GM18517 (cell line): ENCODE results near the gene CWC22.
"Not testable (repeated sequence)": the region's sequence is repeated elsewhere in the genome, so short reads cannot be mapped to it uniquely, and the experiment has no call there.

Experiments used
- ATAC-seq: cut with Tn5 transposase; IDR thresholded peaks from one replicate; pipeline ENCODE4 v1.9.1; 2021; ENCODE audit warnings: mild to moderate bottlenecking, moderate library complexity; ENCODE audit not compliant: unreplicated experiment

Gene CWC22

DNA sequence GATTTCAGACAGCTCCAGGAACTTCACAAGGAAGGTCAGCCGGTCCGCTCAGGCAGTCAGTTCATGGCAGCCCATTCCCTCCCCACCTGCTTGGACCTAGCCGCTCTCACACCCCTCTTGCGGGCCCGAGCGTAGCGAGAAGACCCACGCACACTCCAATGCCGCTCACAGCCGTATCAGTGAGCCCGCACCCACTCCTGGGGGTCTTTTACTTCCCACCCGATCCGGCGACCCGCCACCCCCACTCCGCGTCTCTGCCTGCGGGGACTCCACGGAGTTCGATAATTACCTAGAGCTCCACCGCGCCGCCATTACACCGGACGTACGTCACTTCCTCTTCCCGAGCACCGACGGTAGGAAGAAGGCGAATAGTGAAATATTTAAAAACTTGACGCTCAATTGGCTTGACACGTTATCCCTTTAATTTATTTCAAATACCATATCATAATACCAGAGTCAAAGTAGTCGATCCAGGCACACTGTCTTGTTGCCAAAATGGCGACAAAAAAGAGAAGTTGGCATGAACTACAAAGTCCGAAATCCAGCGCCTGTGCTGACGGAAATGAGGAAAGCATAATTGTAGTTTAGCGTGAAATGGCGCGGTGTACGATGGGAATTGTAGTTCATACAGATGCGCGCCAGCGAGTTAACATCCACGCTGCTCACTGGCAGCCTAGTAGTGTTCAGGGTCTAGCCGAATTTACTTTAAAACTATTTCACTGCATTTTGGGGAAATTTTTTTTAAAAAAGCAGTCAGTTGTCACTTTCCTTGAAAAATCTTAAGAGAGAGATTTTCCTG, at the start of gene CWC22:
TSS of gene CWC22 (minus strand) at position 517 of the 799 bp plus-strand sequence. CDS start 13,956 bp downstream, outside the sequence.
- peak; percentile 97 for ATAC-seq

DNA sequence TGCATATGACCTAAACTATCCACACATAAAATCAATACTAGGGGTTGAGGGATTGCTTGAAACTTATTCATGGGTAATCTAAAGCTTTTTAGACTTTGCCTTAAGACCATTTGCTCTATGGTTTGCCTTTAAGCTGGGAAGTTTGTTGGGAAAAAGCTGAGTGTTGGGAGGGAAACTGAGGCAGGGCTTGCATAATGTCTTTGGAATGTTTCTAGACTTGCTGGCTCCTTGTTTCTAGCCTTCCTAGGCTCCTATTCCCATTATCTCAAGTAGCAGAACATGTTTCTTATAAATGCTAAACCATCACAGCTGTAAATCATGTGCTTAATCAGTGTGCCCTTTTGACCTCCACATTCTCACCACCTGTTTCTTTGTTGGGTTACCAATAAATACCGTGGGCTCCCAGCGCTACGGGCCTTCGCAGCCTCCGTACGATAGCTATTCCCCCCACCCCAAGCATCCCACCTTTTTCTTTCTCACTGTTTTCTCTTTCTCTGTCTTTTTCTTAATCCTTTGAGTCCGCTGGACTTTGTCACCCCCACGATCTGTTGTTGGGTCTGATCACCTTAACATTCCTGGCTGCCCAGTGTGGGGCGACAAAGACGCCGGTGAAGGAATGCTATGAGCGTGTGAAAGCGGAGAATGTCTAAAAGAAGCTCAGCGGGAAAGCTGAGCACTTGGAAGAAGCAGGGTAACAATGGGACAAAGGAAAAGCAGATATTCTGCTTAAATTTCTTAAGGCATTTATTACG, 49.4 kb upstream of the CWC22 start:
- ATAC-seq = no peak

DNA sequence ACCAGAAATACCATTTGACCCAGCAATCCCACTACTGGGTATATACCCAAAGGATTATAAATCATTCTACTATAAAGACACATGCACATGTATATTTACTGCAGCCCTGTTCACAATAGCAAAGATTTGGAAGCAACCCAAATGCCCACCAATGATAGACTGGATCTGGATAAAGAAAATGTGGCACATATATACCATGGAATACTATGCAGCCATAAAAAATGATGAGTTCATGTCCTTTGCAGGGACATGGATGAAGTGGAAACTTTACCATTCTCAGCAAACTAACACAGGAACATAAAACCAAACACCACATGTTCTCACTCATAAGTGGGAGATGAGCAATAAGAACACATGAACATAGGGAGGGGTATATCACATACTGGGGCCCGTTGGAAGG, 47.5 kb upstream of the CWC22 start:
- not testable (repeated sequence) for ATAC-seq

DNA sequence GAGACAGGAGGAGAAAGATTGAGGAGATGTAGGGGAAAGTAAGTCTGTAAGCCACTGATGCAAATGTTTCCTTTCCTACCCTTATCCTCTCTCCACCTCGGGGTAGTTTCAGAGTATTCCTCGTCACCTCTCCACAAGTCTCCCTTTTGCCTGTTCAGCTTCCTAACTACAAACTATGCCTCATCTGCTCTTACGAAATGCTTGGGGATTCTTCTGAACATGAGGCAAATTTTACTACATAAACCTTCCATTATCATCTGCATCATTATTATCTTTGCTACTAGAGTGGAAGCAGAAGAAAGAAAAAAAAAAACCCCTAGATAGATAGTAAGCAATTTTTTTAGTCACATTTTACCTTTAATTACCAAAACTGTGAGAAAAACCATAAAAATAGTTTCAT, 43.1 kb upstream of the CWC22 start:
- no peak for ATAC-seq

DNA sequence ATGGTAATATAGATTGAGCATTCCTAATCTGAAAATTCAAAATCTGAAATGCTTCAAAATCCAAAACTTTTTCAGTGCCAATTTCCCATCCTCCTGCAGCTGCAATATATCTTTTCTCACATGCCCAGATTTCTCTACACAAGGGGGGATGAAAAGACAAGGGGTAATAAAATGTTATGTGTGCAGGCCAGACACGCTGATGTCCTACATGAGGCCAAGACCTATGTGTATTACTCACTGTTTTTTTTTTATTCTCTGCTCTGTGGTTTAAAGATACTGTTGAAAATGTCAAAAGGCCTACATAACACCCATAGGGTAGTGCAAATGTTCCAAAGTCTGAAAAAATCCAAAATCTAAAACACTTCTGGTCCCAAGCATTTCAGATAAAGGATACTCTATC, 41.2 kb upstream of the CWC22 start:
- ATAC-seq = no peak

- ATAC-seq = no peak
These were observed 39.7 kb upstream of the CWC22 start for GRCh38 chr2:180046776-180047175.

DNA sequence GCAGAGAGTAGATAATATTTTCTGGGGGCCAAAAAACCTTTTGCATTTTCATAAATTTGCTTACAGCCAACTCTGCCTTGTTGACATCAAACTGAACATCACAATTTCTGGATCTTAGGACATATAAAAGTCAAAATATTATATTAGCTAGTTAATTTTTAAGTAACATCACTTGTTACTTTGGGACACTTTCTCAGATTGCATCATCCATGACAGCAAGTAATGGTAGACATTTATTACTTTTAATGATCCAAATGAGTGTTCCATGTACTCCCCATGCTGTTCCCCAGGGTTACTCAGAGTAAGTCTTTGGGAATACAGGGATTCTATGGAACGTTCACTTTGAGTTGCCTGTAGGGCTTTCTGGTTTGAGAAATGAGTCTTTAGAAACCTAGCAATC, 39.1 kb upstream of the CWC22 start:
- ATAC-seq = no peak

GRCh38 chr2:180040146-180040925, 33.2 kb upstream of the CWC22 start:
- no peak for ATAC-seq

DNA sequence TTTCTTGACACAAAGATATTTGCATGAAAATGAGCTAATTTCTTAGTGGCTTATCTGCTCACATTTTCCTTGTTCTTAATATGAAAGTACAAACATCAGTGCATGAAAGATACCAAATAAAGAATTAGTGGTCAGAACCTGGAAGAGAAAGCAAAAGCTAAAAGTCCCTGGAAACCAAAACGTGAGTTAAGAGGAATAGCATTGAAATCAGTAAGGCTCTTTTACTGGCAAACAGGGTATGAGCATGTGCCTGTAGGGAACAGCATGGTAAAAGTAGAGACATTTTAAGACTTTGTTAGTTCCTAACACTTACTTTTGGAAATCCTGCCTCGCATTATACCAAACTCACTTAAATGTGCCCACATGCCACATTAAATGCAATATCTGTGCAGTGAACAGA, 31.9 kb upstream of the CWC22 start:
- no peak for ATAC-seq

- ATAC-seq = no peak
These were observed 27.1 kb upstream of the CWC22 start for GRCh38 chr2:180033993-180034894.

- ATAC-seq = no peak
These were observed 22.5 kb upstream of the CWC22 start for GRCh38 chr2:180029575-180029974.

GRCh38 chr2:180021850-180022249, 14.8 kb upstream of the CWC22 start:
- ATAC-seq = no peak

- ATAC-seq = no peak
These were observed 10.7 kb upstream of the CWC22 start for GRCh38 chr2:180017784-180018183.

GRCh38 chr2:180016937-180017336, 9.8 kb upstream of the CWC22 start:
- no peak for ATAC-seq

DNA sequence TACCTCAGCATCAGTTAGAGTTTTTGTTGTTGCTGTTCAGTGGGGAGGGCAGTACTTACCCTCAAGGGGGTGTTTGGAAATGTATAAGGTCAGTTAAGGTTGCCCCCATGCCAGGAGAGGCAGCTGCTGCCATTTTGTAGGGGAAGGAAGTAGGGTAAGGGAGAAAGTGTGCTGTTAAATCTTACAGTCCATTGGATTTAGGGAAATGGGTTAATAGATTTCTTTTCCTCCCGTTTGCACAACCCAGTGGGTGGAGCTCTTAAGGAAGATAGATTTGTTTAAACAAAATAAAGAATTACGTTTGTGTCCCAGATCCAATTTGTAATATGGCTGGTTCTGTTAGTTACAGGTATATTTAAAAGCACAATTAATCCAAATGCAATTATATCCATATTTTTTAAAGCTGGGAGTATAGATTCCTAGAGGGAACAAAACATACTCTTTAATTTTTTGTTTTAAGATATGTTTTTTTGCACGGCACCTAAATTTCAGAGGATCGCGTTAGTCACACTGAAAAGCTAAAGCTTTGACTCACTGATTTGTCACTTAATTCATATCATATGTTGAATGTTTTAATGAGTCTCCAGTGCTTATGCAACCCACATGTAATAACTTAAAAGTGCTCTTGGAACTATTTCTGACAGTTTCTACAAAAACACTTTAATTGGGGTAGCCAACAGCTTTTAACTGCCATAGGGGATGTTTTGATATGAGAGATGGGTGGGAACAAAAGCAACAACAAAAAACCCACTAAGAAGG, 9.0 kb upstream of the CWC22 start:
- ATAC-seq = no peak

GRCh38 chr2:180012523-180012922, 5.4 kb upstream of the CWC22 start:
- no peak for ATAC-seq

GRCh38 chr2:180010701-180011100, 3.6 kb upstream of the CWC22 start:
- no peak for ATAC-seq

DNA sequence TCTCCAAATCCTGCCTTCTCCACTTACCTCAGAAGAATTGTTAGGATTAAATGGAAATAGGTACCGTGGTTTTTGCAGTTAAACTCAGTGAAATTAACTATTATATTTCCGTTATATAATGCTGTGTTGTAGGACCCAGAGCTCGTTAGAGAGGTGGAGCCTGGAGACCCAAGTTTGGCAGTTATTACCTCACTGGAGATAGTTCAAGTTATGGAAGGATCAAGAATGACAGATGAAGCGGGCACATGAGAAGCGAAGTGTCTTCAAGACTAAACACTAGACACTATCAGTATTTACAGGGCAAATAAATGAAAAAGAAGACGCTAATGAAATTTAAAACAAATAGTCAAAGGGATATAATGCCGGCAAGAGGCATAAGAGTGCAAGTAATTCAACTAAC, 866 bp downstream of the CWC22 start:
- no peak for ATAC-seq

GRCh38 chr2:180005465-180005864, 1.6 kb downstream of the CWC22 start:
- ATAC-seq = not testable (repeated sequence)

DNA sequence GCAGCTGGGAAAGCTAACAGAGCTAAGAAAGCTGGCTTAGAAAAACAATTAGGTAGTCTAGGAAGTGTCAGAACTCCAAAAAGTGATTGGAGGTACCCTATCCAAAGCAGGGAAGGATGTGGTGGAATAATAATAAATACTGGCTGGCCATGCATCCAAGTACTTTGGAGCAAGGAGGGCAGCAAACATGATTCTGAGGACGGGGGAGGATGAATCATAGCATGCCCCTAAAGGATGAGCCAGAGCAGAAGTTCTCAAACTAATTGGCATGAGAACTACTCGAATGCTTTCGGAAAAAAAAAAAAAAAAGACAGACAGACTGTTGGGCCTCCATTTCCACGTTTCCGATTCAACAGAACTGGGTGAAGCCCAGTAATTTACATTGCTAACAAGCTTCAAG, 2.4 kb downstream of the CWC22 start:
- no peak for ATAC-seq
